SK-N-SH treated with all-trans-retinoic acid at 6 μM for 48 hours (cell line): ENCODE results near the gene LRRC37A.
"Not testable (repeated sequence)": the region's sequence is repeated elsewhere in the genome, so short reads cannot be mapped to it uniquely, and the experiment has no call there.

Experiments
- ATAC-seq: fragments of 200-7000 bp; cut with Tn5 transposase; 3 replicates; pipeline ENCODE4 v1.9.1; 2020; ENCODE audit warnings: mild to moderate bottlenecking, moderate library complexity
- ARNTL ChIP-seq: fragments of 450-650 bp; formaldehyde crosslinking; IDR thresholded peaks from 2 replicates; pipeline ENCODE4 v1.5.0; 2020; ENCODE audit warnings: low read depth, mild to moderate bottlenecking, moderate library complexity, borderline replicate concordance
- BACH2 ChIP-seq: fragments of 250-450 bp; sonication (Bioruptor Pico); IDR thresholded peaks from 2 replicates; pipeline ENCODE4 v1.9.0; 2021; ENCODE audit warnings: mild to moderate bottlenecking, borderline replicate concordance
- CREB5 ChIP-seq: fragments of 250-450 bp; sonication (Bioruptor Pico); IDR thresholded peaks from 2 replicates; pipeline ENCODE4 v1.5.1; 2020; ENCODE audit warnings: low read depth, mild to moderate bottlenecking, moderate library complexity
- CSDC2 ChIP-seq: fragments of 250-450 bp; sonication (Bioruptor Pico); IDR thresholded peaks from 2 replicates; pipeline ENCODE4 v1.5.0; 2020; ENCODE audit warnings: mild to moderate bottlenecking, moderate library complexity
- CSRNP3 ChIP-seq: fragments of 250-450 bp; sonication (Bioruptor Pico); IDR thresholded peaks from 2 replicates; pipeline ENCODE4 v1.5.1; 2021; ENCODE audit warnings: mild to moderate bottlenecking, moderate library complexity
- ISL1 ChIP-seq: fragments of 250-450 bp; sonication (Bioruptor Pico); IDR thresholded peaks from 2 replicates; pipeline ENCODE4 v2.1.2; 2022; ENCODE audit warnings: mild to moderate bottlenecking, moderate library complexity
- PATZ1 ChIP-seq: fragments of 250-450 bp; sonication (Bioruptor Pico); IDR thresholded peaks from 2 replicates; pipeline ENCODE4 v1.8.0; 2020; ENCODE audit warnings: mild to moderate bottlenecking, moderate library complexity, borderline replicate concordance
- POU6F1 ChIP-seq: fragments of 250-450 bp; sonication (Bioruptor Pico); IDR thresholded peaks from 2 replicates; pipeline ENCODE4 v1.8.0; 2021; ENCODE audit warnings: low read depth, mild to moderate bottlenecking, moderate library complexity, borderline replicate concordance
- PPARA ChIP-seq: fragments of 250-450 bp; sonication (Bioruptor Pico); IDR thresholded peaks from 2 replicates; pipeline ENCODE4 v1.5.0; 2020; ENCODE audit warnings: mild to moderate bottlenecking, borderline replicate concordance
- SNAI2 ChIP-seq: fragments of 250-450 bp; sonication (Bioruptor Pico); IDR thresholded peaks from 2 replicates; pipeline ENCODE4 v1.5.0; 2020; ENCODE audit warnings: mild to moderate bottlenecking, moderate library complexity
- TCF4 ChIP-seq: fragments of 250-450 bp; sonication (Bioruptor Pico); IDR thresholded peaks from 2 replicates; pipeline ENCODE4 v1.8.0; 2021; ENCODE audit warnings: mild to moderate bottlenecking, moderate library complexity, borderline replicate concordance
- TSHZ2 ChIP-seq: fragments of 250-450 bp; sonication (Bioruptor Pico); IDR thresholded peaks from 2 replicates; pipeline ENCODE4 v1.5.0; 2020; ENCODE audit warnings: mild to moderate bottlenecking, moderate library complexity
- ZC3H10 ChIP-seq: fragments of 250-450 bp; sonication (Bioruptor Pico); IDR thresholded peaks from 2 replicates; pipeline ENCODE4 v1.5.1; 2021; ENCODE audit warnings: mild to moderate bottlenecking, moderate library complexity
- ZFP3 ChIP-seq: fragments of 250-450 bp; sonication (Bioruptor Pico); IDR thresholded peaks from 2 replicates; pipeline ENCODE4 v1.5.0; 2020; ENCODE audit warnings: mild to moderate bottlenecking, moderate library complexity
- ZFP30 ChIP-seq: fragments of 450-650 bp; formaldehyde crosslinking; IDR thresholded peaks from 2 replicates; pipeline ENCODE4 v1.5.0; 2022; ENCODE audit warnings: mild to moderate bottlenecking, moderate library complexity
- ZNF565 ChIP-seq: fragments of 450-650 bp; formaldehyde crosslinking; conservative IDR thresholded peaks from 2 replicates; pipeline ENCODE4 v1.5.0; 2020; ENCODE audit warnings: low read depth, mild to moderate bottlenecking, moderate library complexity
- ZNF70 ChIP-seq: fragments of 450-650 bp; formaldehyde crosslinking; IDR thresholded peaks from 2 replicates; pipeline ENCODE4 v1.5.0; 2020; ENCODE audit warnings: mild to moderate bottlenecking, moderate library complexity
- ZNF8 ChIP-seq: fragments of 450-650 bp; formaldehyde crosslinking; IDR thresholded peaks from 2 replicates; pipeline ENCODE4 v1.5.0; 2020; ENCODE audit warnings: mild to moderate bottlenecking, moderate library complexity

Gene LRRC37A

GRCh38 chr17:46273541-46274236 is 21.2 kb upstream of the LRRC37A start:
- ATAC-seq: no peak
- TF ChIP-seq ZFP3 (CRISPR knock-in tag): no peak
- TF ChIP-seq CREB5 (CRISPR knock-in tag): no peak
- TF ChIP-seq, all 23 proteins: peak for 0

- TF ChIP-seq SNAI2 (CRISPR knock-in tag): no peak
- TF ChIP-seq CSRNP3 (CRISPR knock-in tag): no peak
- TF ChIP-seq CSDC2 (CRISPR knock-in tag): no peak
- no peak for TF ChIP-seq ZC3H10 (CRISPR knock-in tag)
- TF ChIP-seq ARNTL (CRISPR knock-in tag): no peak
- no peak for TF ChIP-seq PPARA (CRISPR knock-in tag)
- no peak for TF ChIP-seq TSHZ2 (CRISPR knock-in tag)
- no peak for TF ChIP-seq BACH2 (CRISPR knock-in tag)
- no peak for TF ChIP-seq POU6F1 (CRISPR knock-in tag)
- TF ChIP-seq ZNF565: no peak
- no peak for TF ChIP-seq ISL1 (CRISPR knock-in tag)
- no peak for TF ChIP-seq ZNF8 (CRISPR knock-in tag)
- TF ChIP-seq ZFP30 (CRISPR knock-in tag): no peak
- TF ChIP-seq PATZ1 (CRISPR knock-in tag): no peak
- no peak for TF ChIP-seq ZNF70 (CRISPR knock-in tag)
- no peak for TF ChIP-seq ZFP3 (CRISPR knock-in tag)
- TF ChIP-seq TCF4 (CRISPR knock-in tag): no peak
- ATAC-seq: no peak
Observed at GRCh38 chr17:46274238-46274637, 20.7 kb upstream of the LRRC37A start.

GRCh38 chr17:46276728-46277479 is 18.0 kb upstream of the LRRC37A start:
- ATAC-seq: not testable (repeated sequence)

- not testable (repeated sequence) for ATAC-seq
Observed at GRCh38 chr17:46281336-46281735, 13.6 kb upstream of the LRRC37A start.

- not testable (repeated sequence) for ATAC-seq
Observed at GRCh38 chr17:46282635-46283034, 12.3 kb upstream of the LRRC37A start.

- not testable (repeated sequence) for ATAC-seq
Observed at GRCh38 chr17:46284467-46284866, 10.5 kb upstream of the LRRC37A start.

- not testable (repeated sequence) for ATAC-seq
Observed at GRCh38 chr17:46285500-46285899, 9.4 kb upstream of the LRRC37A start.
